Left lung (tissue), 10 donors: Measurements from ENCODE around the gene LCN2. TPM values are rescaled to one million over a fixed set of nuclear protein-coding genes. Genes with fewer than 3 reads are reported as not detected.

Experiments
- ATAC-seq: fragments of 200-7000 bp; cut with Tn5 transposase; one replicate; pipeline ENCODE4 v1.9.1; 2020; ENCODE audit warnings: moderate library complexity
- DNase-seq, 4 donors: peaks; one replicate each; pipeline ENCODE4 v3.0.0-alpha.2; 2013 to 2020
- H3K27ac ChIP-seq, 2 donors: fragments of 200-600 bp; sonication (generic) in 1 of 2; one replicate each; pipeline versions ENCODE4 v1.5.0 to v1.8.0; 2020 to 2021
- H3K27me3 ChIP-seq, 2 donors: fragments of 200-600 bp; sonication (generic) in 1 of 2; one replicate each; pipeline versions ENCODE4 v1.5.0 to v1.8.0; 2020 to 2021
- H3K36me3 ChIP-seq, 2 donors: fragments of 200-600 bp; sonication (generic) in 1 of 2; one replicate each; pipeline versions ENCODE4 v1.5.0 to v1.8.0; 2020 to 2021
- H3K4me1 ChIP-seq, 2 donors: fragments of 200-600 bp; one replicate each; pipeline ENCODE4 v1.8.0; 2021
- H3K4me3 ChIP-seq, 2 donors: fragments of 200-600 bp; sonication (generic) in 1 of 2; one replicate each; pipeline versions ENCODE4 v1.5.0 to v1.8.0; 2020 to 2021; ENCODE audit warnings: mild to moderate bottlenecking in 1 of 2
- H3K9me3 ChIP-seq, 2 donors: fragments of 200-600 bp; sonication (generic) in 1 of 2; one replicate each; pipeline versions ENCODE4 v1.5.0 to v1.8.0; 2020 to 2021
- intact Hi-C, 2 donors: fragments of 100-400 bp; cut with DNase I; formaldehyde crosslinking; loops; one replicate each; pipeline versions ENCODE4 v1.11.2 to v1.14.2; 2022
- polyA plus RNA-seq, 6 donors: library from polyadenylated mRNA; unstranded; fragments of 120-200 nt; gene quantifications; one replicate each; pipeline ENCODE4 v1.2.1, GENCODE V29; 2013; ENCODE audit not compliant: insufficient read length in 6 of 6
- total RNA-seq, 2 donors: library from RNA; stranded (reverse); fragmentation: NEBNext Ultra II Directional; extraction: Animal tissue kit (Norgen Biotek cat#: 25700); gene quantifications; one replicate each; pipeline ENCODE4 v1.2.1, GENCODE V29; 2021
- TF ChIP-seq, protein P1 (sequence below), 2 donors: fragments of 200-600 bp; sonication (generic) in 1 of 2; IDR thresholded peaks; one replicate each; pipeline versions ENCODE4 v1.5.0 to v1.8.0; 2021; ENCODE audit warnings: antibody characterized with exemption in 2 of 2
- donor health status: DM: no; HTN: yes; CAD: no.
- donor health status: DM: no; HTN: no; CAD: no.

Gene LCN2
- total and polyA plus RNA-seq, 8 donors = 1.3 to 155 (median 2.4) TPM

GRCh38 chr9:128151309-128152132 lies 2.3 kb downstream of the LCN2 start:
- Histone ChIP-seq H3K27me3 (no peaks in the 10 kb centered on the region), H3K27ac (peak overlapping the region in 1 of 2 donors; percentile 76), H3K9me3 (no peaks in the 10 kb centered on the region), H3K4me1 (peaks cover 0 to 31% of the 10 kb centered on the region in 2 donors), H3K36me3 (no peaks in the 10 kb centered on the region), H3K4me3 (no peak overlapping the region)
- ATAC-seq (no peak), DNase-seq (peak in 1 of 4 donors; percentile 44)
- intact Hi-C loops = no loop called here
- TF ChIP-seq, protein P1, sequence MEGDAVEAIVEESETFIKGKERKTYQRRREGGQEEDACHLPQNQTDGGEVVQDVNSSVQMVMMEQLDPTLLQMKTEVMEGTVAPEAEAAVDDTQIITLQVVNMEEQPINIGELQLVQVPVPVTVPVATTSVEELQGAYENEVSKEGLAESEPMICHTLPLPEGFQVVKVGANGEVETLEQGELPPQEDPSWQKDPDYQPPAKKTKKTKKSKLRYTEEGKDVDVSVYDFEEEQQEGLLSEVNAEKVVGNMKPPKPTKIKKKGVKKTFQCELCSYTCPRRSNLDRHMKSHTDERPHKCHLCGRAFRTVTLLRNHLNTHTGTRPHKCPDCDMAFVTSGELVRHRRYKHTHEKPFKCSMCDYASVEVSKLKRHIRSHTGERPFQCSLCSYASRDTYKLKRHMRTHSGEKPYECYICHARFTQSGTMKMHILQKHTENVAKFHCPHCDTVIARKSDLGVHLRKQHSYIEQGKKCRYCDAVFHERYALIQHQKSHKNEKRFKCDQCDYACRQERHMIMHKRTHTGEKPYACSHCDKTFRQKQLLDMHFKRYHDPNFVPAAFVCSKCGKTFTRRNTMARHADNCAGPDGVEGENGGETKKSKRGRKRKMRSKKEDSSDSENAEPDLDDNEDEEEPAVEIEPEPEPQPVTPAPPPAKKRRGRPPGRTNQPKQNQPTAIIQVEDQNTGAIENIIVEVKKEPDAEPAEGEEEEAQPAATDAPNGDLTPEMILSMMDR (IDR thresholded peaks at IDR 0.05) = no peak

DNA sequence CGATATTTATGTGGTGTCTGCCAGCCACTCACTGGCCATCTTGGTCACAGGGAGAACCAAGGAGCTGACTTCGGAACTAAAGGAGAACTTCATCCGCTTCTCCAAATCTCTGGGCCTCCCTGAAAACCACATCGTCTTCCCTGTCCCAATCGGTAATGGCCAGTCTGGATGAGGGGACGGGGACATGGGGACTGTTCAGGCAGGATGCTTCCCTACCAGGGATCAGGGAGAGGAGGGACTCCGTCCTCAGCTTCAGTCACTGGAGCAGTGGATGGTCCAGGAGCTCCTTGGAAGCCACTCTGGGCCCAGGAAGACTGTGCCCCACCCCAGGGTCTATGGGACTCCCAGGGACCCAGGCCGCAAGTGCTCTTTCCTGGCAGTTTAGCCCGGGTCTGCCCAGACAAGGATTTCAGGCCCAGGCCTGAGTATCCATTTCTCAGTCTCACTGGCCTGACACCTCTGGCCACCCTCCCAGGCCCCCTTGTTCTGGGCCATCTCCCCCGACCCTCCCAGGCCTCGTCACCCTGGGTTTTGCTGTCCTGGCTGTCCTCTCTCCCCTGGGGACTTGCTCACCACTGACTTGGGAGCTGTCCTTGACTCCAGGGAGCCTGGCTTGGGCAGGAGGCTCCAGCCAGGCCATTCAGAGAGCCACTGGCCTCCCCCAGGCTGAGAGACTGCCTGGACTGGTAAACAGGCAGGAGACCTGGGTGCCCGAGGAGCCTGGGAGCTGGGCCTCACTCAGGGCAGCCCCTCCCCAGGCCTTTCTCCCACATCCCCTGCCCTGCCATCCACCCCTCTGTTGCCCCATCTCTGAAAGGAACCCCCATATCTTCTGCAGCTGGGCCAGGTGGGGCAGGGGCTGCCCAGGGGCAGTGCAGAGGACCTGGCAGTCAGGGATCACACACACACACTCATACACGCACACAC lies 3.1 kb downstream of the LCN2 start:
- no peak for ATAC-seq
- H3K4me3 ChIP-seq = no peak overlapping the region
- H3K4me1 ChIP-seq = peaks cover 0 to 31% of the 10 kb centered on the region in 2 donors
- TF ChIP-seq, protein P1 (IDR thresholded peaks at IDR 0.05) = no peak
- H3K27ac ChIP-seq = peak overlapping the region in 1 of 2 donors; percentile 41
- H3K36me3 ChIP-seq = no peaks in the 10 kb centered on the region
- H3K27me3 ChIP-seq = no peaks in the 10 kb centered on the region
- DNase-seq = peak in 1 of 4 donors; percentile 45
- H3K9me3 ChIP-seq = no peaks in the 10 kb centered on the region
- intact Hi-C loops = no loop called here

GRCh38 chr9:128153060-128153946 lies 4.0 kb downstream of the LCN2 start:
- Histone ChIP-seq H3K27me3 (no peaks in the 10 kb centered on the region), H3K36me3 (no peaks in the 10 kb centered on the region), H3K4me3 (no peak overlapping the region), H3K27ac (no peak overlapping the region), H3K4me1 (peaks cover 0 to 31% of the 10 kb centered on the region in 2 donors), H3K9me3 (no peaks in the 10 kb centered on the region)
- TF ChIP-seq, protein P1 (IDR thresholded peaks at IDR 0.05) = no peak
- DNase-seq (peak in 1 of 4 donors; percentile 60), ATAC-seq (no peak)
- intact Hi-C loops = no loop called here

GRCh38 chr9:128153947-128154695 lies 4.9 kb downstream of the LCN2 start:
- Histone ChIP-seq H3K27me3 (no peaks in the 10 kb centered on the region), H3K36me3 (no peaks in the 10 kb centered on the region), H3K9me3 (no peaks in the 10 kb centered on the region), H3K27ac (no peak overlapping the region), H3K4me3 (no peak overlapping the region), H3K4me1 (peaks cover 0 to 24% of the 10 kb centered on the region in 2 donors)
- ATAC-seq (no peak), DNase-seq (peak in 1 of 4 donors; percentile 54)
- TF ChIP-seq, protein P1 (IDR thresholded peaks at IDR 0.05) = no peak
- intact Hi-C loops = no loop called here
